GM19099 (cell line): ENCODE measurements around the gene DCAF6.

Experiments used
- POLR2A ChIP-seq: IDR thresholded peaks from 3 replicates; pipeline ENCODE4 v1.6.1; 2011; ENCODE audit warnings: low read depth; ENCODE audit not compliant: insufficient read length; ENCODE audit errors: extremely low read depth

DCAF6 gene

GRCh38 chr1:168114845-168115244, 178.4 kb downstream of the DCAF6 start:
- TF ChIP-seq POLR2A, result no peak

- no peak for TF ChIP-seq POLR2A
Observed at GRCh38 chr1:168116327-168116799, 179.9 kb downstream of the DCAF6 start.

GRCh38 chr1:168119750-168120149, 183.3 kb downstream of the DCAF6 start:
- no peak for TF ChIP-seq POLR2A

GRCh38 chr1:168121401-168122011, 185.0 kb downstream of the DCAF6 start:
- no peak for TF ChIP-seq POLR2A

GRCh38 chr1:168125051-168125450, 188.6 kb downstream of the DCAF6 start:
- no peak for TF ChIP-seq POLR2A
